ENCODE data around the gene CFAP65. TPM values are rescaled to one million over a fixed set of nuclear protein-coding genes. Genes with fewer than 3 reads are reported as not detected.
A peak's percentile ranks its signal among the peaks of the same experiment; 100 is the strongest.

Gene CFAP65
- total RNA-seq, 6 experiments from 2014 or later = not detected

DNA sequence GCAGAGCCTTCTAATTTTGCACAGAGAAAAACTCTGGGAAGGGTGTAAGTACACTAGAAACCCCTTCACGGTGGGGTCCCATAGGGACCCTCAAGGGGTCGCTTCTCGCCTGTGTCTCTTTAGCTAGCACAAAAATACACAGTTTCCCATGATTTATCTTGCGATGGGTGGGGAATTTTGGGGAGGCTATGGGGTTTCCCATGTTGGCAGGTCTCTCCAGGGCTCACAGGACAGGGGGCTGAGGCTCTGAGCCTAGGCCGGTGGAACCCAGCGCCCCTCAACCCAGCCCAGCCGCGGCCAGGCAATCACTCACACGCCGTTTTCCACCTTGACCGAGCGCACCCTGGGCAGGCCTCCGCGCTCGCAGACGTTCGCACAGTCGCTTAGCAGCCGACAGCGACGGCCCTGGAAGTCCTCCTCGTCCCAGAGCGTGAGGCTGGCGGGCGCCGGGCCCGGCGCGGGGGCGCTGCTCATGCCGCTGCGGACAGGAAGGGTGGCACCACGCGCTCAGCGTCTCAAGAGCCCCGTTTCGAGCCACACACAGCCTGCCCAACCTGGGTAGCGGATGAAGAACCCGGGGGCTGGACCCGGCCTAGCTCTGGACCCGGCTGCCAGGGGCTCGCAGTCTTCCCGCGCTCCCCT, 48.5 kb downstream of the CFAP65 start:
- no peaks in the 10 kb centered on the region for H3K9me3 Mint-ChIP-seq
- H3K36me3 Mint-ChIP-seq (ENCODE audit: low read depth) = no peaks in the 10 kb centered on the region; the same call in 1 of the 2 replicates
- H3K27ac Mint-ChIP-seq = no peak overlapping the region
- TF ChIP-seq, protein P1, sequence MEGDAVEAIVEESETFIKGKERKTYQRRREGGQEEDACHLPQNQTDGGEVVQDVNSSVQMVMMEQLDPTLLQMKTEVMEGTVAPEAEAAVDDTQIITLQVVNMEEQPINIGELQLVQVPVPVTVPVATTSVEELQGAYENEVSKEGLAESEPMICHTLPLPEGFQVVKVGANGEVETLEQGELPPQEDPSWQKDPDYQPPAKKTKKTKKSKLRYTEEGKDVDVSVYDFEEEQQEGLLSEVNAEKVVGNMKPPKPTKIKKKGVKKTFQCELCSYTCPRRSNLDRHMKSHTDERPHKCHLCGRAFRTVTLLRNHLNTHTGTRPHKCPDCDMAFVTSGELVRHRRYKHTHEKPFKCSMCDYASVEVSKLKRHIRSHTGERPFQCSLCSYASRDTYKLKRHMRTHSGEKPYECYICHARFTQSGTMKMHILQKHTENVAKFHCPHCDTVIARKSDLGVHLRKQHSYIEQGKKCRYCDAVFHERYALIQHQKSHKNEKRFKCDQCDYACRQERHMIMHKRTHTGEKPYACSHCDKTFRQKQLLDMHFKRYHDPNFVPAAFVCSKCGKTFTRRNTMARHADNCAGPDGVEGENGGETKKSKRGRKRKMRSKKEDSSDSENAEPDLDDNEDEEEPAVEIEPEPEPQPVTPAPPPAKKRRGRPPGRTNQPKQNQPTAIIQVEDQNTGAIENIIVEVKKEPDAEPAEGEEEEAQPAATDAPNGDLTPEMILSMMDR (IDR thresholded peaks at IDR 0.05) = no peak
- peaks cover 62% of the 10 kb centered on the region for H3K27me3 Mint-ChIP-seq (ENCODE audit: insufficient read depth)
- no peak for DNase-seq
- H3K4me1 Mint-ChIP-seq (ENCODE audit: low read depth) = peaks cover 8% of the 10 kb centered on the region; the same call in 1 of the 2 replicates
- no peak overlapping the region for H3K4me3 Mint-ChIP-seq

DNA sequence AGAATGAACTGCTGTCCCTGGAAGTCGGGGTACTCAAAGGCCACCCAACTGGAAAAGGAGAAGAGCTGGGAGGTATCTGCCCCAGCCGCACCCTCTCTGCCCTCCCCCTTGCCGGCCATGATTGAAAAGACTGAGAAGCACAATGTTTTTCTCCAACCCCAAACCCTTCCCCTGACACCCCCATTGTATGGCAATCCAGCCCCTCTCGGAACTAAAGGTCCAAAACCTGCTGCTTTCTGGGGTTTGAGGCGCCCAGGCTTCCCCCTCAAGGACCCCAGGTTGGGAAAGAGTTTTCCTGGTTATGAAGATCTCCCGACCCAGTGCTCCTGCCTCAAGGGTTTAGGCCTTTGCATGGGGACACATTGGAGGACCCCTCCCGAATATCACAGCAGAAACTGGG, 49.1 kb downstream of the CFAP65 start:
- Mint-ChIP-seq H3K4me3 (no peak overlapping the region), H3K36me3 (ENCODE audit: low read depth) (no peaks in the 10 kb centered on the region; the same call in 1 of the 2 replicates), H3K27ac (no peak overlapping the region), H3K4me1 (ENCODE audit: low read depth) (peaks cover 8% of the 10 kb centered on the region; the same call in 1 of the 2 replicates), H3K27me3 (ENCODE audit: insufficient read depth) (peaks cover 65% of the 10 kb centered on the region), H3K9me3 (no peaks in the 10 kb centered on the region)
- TF ChIP-seq, protein P1 (IDR thresholded peaks at IDR 0.05) = no peak
- no peak for DNase-seq

DNA sequence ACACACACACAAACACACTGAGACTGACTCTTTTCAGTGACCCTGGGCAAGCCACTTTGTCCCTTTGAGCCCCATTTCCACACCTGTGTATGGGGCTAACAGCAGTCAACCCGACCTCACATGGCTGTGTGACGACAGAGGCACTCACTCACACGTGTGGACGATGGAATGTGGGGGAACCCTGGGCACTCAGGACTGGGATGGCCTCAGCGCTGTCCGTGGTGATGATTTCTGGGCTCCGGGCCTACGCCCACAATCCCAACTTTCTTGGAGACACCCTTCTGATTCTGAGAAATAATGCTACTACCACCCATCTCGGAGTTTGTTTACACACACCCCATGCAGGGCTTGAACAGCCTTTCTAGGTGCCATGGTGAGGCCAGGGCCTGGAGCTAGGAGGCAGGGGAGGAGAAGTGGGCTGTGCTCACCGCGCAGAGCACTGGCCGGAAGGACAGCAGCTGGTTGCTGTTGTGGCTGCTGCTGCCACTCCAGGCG, 49.6 kb downstream of the CFAP65 start:
- H3K4me3 Mint-ChIP-seq = no peak overlapping the region
- H3K27ac Mint-ChIP-seq = no peak overlapping the region
- peak; percentile 44 for DNase-seq

DNA sequence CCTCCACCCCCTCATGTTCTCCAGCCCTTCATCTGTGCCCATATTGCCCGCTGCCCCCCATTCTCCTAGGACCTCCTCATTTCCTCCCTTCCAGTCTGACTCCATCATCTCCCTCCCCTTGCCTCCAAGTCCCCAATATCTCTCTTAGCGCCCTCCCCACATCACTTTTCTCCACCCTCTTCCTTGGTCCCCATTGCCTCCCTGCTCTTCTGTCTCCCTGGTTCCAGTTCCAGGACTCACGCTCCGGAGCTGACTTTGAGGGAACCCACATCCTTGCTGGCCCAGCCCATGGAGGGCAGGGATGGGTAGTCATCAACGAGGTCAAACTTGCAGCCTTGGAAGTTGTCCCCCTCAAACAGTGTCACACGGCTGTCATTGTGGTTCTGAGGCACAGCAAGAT, 50.7 kb downstream of the CFAP65 start:
- Mint-ChIP-seq H3K4me1 (ENCODE audit: low read depth) (peaks cover under 1% of the 10 kb centered on the region; the same call in 1 of the 2 replicates), H3K9me3 (no peaks in the 10 kb centered on the region), H3K4me3 (no peak overlapping the region), H3K36me3 (ENCODE audit: low read depth) (no peaks in the 10 kb centered on the region; the same call in 1 of the 2 replicates), H3K27me3 (ENCODE audit: insufficient read depth) (peaks cover 67% of the 10 kb centered on the region), H3K27ac (no peak overlapping the region)
- TF ChIP-seq, protein P1 (IDR thresholded peaks at IDR 0.05) = no peak
- no peak for DNase-seq

More for the DNA sequence above, 49.6 kb downstream of the CFAP65 start:
- Mint-ChIP-seq H3K9me3 (no peaks in the 10 kb centered on the region), H3K27me3 (ENCODE audit: insufficient read depth) (peaks cover 67% of the 10 kb centered on the region), H3K4me1 (ENCODE audit: low read depth) (peaks cover 8% of the 10 kb centered on the region; the same call in 1 of the 2 replicates), H3K36me3 (ENCODE audit: low read depth) (no peaks in the 10 kb centered on the region; the same call in 1 of the 2 replicates)
- TF ChIP-seq, protein P1 (IDR thresholded peaks at IDR 0.05) = no peak

DNA sequence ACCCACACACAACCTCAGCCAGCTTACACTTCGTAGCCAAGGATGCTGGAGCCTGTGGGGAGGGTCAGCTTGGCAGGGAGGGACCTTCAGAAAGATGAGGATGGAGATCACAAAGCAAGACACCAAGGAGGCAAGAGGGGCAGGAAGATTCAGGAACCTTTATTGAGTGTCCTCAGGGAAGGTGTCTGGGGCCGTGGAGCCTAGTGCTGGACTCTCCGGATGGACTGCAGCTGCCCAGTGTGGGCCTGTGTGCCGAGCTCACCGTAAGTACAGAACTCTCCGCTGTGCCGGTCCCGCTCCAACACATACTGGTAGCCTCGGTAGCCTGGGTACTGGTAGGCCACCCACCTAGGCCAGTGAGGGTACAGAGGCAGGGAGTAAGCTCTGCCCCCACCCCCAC, 51.3 kb downstream of the CFAP65 start:
- no peak overlapping the region for H3K27ac Mint-ChIP-seq
- no peaks in the 10 kb centered on the region for H3K9me3 Mint-ChIP-seq
- TF ChIP-seq, protein P1 (IDR thresholded peaks at IDR 0.05) = no peak
- H3K27me3 Mint-ChIP-seq (ENCODE audit: insufficient read depth) = peaks cover 68% of the 10 kb centered on the region
- DNase-seq = no peak
- H3K36me3 Mint-ChIP-seq (ENCODE audit: low read depth) = no peaks in the 10 kb centered on the region; the same call in 1 of the 2 replicates
- no peaks in the 10 kb centered on the region for H3K4me1 Mint-ChIP-seq (ENCODE audit: low read depth)
- no peak overlapping the region for H3K4me3 Mint-ChIP-seq
